Lower leg skin (tissue), 3 donors: ENCODE results near the gene GRIP2.

ENCODE experiments used
- CTCF ChIP-seq, 3 donors: fragments of 450-650 bp; IDR thresholded peaks; one replicate each; pipeline ENCODE4 v1.5.1; 2016; ENCODE audit warnings: antibody characterized with exemption in 3 of 3, mild to moderate bottlenecking in 3 of 3, moderate library complexity in 2 of 3
- POLR2A ChIP-seq, 2 donors: fragments of 450-650 bp; IDR thresholded peaks; one replicate each; pipeline ENCODE4 v1.6.1; 2016 to 2017; ENCODE audit warnings: antibody characterized with exemption in 2 of 2, mild to moderate bottlenecking in 1 of 2, moderate library complexity in 1 of 2

GRCh38 chr3:14503033-14503705 is 37.0 kb downstream of the GRIP2 start:
- no peak for TF ChIP-seq CTCF (IDR thresholded peaks at IDR 0.05)
- TF ChIP-seq POLR2A (IDR thresholded peaks at IDR 0.05): no peak
